HG03469 (cell line): ENCODE measurements around the gene DCAF6.
"Not testable (repeated sequence)": the region's sequence is repeated elsewhere in the genome, so short reads cannot be mapped to it uniquely, and the experiment has no call there.

ENCODE experiments used
- ATAC-seq: cut with Tn5 transposase; IDR thresholded peaks from one replicate; pipeline ENCODE4 v1.9.1; 2021; ENCODE audit warnings: mild to moderate bottlenecking, moderate library complexity, moderate number of reproducible peaks; ENCODE audit not compliant: unreplicated experiment

The DCAF6 gene

GRCh38 chr1:167936068-167936929 lies at the start of gene DCAF6:
TSS of gene DCAF6 (plus strand) at chr1:167936683. CDS start at chr1:167936912, 229 bp downstream.
- ATAC-seq, result peak; percentile 73

DNA sequence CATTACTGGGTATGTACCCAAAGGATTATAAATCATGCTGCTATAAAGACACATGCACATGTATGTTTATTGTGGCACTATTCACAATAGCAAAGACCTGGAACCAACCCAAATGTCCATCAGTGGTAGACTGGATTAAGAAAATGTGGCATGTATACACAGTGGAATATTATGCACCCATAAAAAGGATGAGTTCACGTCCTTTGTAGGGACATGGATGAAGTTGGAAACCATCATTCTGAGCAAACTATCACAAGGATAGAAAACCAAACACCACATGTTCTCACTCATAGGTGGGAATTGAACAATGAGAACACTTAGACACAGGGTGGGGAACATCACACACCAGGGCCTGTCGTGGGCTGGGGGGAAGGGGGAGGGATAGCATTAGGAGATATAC lies 49.3 kb upstream of the DCAF6 start:
- ATAC-seq, result not testable (repeated sequence)

GRCh38 chr1:167890400-167890799 lies 46.1 kb upstream of the DCAF6 start:
- ATAC-seq, result no peak

GRCh38 chr1:167893798-167894197 lies 42.7 kb upstream of the DCAF6 start:
- no peak for ATAC-seq

DNA sequence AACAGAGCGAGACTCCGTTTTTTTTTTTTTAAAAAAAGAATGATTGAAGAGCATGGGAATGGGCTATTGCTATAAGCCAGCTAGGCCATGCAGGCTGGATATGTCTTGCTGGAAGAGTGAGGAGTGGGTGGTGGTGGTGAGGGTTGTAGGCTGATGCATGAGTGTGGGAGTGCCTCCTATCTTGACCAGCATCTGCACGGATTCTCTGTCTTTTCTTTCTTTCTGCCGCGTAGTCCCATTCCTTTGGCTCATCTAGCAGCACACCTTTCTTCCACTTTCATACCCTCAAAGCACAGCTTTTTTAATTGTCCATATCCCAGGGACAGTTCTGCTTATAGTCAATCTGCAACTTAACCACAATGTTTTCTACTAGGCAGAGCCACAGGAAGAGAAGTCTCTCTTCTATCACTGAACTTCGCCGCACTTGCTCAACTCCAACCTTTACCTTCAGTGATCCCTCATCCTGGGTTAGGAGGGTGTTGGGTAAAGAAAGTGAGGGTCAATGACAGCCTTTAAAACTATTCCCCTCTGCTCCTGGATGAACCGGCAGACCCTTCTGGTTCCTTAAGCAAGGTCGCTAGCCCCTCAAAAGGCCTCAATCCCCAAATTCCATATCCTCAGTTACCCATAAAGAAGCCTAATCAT lies 37.8 kb upstream of the DCAF6 start:
- ATAC-seq, result no peak

DNA sequence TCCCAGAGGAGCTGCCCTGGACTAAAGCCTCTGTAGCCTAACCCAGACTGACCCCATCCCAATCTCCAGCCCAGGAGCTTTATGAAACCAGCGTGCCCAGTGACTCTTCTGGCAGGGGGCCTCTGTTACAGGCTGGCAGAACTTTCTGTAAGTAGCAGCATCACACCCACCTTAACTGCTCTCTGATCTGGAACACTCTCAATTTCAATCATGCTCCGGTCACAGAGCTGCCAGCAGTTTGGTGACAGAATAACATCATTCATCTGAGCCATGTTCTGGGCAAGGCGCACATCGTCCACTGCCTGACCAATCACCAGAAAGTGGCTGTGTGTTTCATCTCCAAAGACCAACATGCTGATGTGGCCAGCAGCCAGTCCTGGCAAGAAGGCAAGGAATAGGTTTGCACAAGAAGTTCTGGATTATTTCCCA lies 37.2 kb upstream of the DCAF6 start:
- ATAC-seq, result peak; percentile 71

DNA sequence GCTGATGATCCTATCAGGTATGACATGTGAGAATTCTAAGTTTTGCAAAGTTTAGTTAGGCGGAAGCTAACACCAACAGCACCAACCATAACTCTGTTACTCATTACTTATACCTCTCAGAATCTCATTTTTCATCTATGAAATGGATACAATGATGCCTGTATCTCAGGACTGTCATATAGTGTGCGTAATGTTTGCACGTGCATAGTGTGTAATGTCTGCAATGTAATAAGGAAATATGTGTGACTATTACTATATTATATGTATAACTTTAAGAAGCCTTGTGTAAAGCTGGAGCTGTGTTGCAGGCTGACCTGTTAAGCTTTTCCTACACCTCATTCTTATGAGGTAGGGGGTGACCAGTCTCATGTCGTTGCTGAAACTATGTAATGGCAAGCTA lies 35.6 kb upstream of the DCAF6 start:
- ATAC-seq, result no peak

- ATAC-seq, result no peak
Observed at GRCh38 chr1:167904652-167905130, 31.8 kb upstream of the DCAF6 start.

GRCh38 chr1:167905182-167905581 lies 31.3 kb upstream of the DCAF6 start:
- no peak for ATAC-seq

GRCh38 chr1:167905671-167906070 lies 30.8 kb upstream of the DCAF6 start:
- no peak for ATAC-seq

DNA sequence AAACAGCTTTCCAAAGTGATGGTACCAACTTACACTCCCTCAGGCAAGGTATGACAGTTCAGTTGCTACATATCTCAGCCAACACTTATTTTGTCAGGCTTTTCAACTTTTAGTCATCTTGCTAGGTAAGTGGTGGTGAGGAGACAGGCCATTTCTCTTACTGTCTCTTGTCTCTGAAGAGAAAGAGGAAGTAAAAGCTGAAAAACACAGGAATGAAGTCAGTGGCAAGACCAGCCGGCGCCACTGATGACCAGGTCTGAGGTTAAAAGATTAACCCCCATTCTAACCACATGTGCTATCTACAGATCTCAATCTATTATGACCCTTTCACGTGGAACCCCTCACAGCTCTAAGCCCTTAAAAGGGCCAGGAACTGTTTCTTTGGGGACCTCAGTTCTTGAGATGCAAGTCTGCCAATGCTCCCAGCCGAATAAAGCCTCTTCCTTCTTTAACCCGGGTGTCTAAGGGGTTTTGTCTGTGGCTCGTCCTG lies 26.7 kb upstream of the DCAF6 start:
- ATAC-seq, result no peak

DNA sequence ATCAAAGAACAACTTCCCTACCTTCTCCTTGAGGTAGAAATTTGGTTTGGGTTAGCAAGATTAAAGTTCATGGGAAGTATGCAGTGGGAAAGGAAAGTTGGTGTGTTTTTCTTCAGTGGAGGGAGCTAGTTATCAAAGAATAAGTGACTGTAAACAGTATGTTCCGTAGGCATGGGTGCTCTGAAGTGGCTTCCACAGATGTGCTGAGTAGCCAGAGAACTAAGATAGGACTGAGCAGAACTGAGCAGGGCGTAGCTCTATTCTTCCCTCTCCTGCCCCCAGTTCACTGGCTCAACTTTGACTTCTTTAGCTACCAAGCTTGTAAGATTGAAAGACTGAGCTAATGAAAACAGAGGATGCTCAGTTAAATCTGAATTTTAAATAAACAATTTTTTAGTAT lies 26.0 kb upstream of the DCAF6 start:
- ATAC-seq, result no peak

GRCh38 chr1:167911413-167911812 lies 25.1 kb upstream of the DCAF6 start:
- no peak for ATAC-seq

- no peak for ATAC-seq
Observed at GRCh38 chr1:167912294-167912693, 24.2 kb upstream of the DCAF6 start.

DNA sequence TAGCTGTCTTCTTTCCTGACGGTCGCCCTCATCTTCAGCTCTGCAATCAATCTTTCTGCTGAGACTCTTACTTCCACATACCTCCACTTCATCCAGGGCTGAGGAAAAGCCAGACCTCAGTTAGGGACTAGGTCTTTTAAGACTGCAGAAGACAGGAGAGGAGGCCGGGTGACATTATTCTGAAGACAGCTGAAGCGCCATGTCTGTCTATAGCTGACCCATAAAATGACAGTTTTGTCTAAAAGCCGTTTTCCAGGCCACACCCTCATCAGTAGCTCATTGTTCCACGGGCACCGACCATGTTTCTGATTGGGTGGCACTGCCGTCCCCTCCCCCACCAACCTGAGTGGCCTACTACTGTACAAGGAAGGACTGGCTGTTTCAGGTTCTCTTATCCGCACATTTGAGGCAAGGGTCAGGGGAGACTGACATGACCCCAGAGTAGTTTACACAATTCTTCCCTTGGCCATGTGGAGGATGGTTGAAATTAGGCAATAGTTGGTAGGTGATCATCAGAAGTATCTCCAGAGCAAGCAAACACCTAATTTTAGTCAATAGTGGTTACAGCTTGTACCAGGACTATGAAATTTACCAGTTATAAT lies 22.5 kb upstream of the DCAF6 start, which contains the start of gene ADCY10:
TSS of gene ADCY10 (minus strand) at position 240 of the 602 bp plus-strand sequence. CDS start 8,994 bp downstream, outside the sequence.
- no peak for ATAC-seq

- no peak for ATAC-seq
Observed at GRCh38 chr1:167915569-167915968, 20.9 kb upstream of the DCAF6 start.

DNA sequence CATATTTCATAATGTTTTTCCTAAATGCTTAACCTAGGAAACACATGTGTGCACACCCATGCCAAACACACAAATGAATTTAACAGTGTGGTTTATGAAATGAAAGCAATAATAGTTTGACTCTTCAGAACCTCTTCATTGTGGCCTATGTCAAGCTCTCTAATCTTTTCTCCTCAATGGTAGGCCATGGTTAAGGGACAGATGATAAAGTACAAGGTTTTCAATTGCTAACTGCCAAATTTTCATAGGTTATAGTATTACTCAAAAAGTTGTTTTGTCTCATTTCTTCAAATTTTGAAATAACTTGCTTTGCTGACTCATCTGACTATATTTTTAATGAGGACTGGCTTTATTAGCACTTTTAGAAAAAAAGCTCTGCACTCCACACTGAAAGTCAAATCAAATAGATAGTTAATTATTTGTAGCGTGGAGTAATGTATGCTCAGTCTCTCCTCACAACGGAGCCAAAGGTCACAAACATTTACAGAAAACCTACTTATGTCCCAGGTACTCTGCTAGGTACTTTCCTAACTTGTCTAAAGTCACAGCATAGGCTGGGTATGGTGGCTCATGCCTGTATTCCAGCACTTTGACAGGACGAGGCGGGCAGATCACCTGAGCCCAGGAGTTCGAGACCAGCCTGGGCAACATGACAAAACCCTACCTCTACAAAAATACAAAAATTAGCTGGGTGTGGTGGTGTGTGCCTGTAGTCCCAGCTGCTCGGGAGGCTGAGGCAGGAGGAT lies 19.5 kb upstream of the DCAF6 start:
- ATAC-seq, result no peak

GRCh38 chr1:167922023-167922422 lies 14.5 kb upstream of the DCAF6 start:
- no peak for ATAC-seq

- no peak for ATAC-seq
Observed at GRCh38 chr1:167922611-167923074, 13.8 kb upstream of the DCAF6 start.

GRCh38 chr1:167923324-167924056 lies 13.0 kb upstream of the DCAF6 start:
- no peak for ATAC-seq
